ENCODE results near the gene MEI4. TPM values are rescaled to one million over a fixed set of nuclear protein-coding genes. Genes with fewer than 3 reads are reported as not detected.

MEI4 gene
- total RNA-seq, 2 donors from 2014 or later, result 0.20 TPM; not detected in 1

GRCh38 chr6:77844822-77845221 lies 192.0 kb downstream of the MEI4 start:
- ATAC-seq (no peak), DNase-seq (no peak)
- Mint-ChIP-seq H3K4me3 (no peak overlapping the region), H3K4me1 (no peaks in the 10 kb centered on the region), H3K27me3 (no peaks in the 10 kb centered on the region), H3K36me3 (ENCODE audit: low read depth) (no peaks in the 10 kb centered on the region), H3K27ac (no peak overlapping the region)
- H3K9me3 ChIP-seq (ENCODE audit: control insufficient read depth, low read length, poor library complexity, severe bottlenecking), result no peaks in the 10 kb centered on the region

GRCh38 chr6:77853401-77853800 lies 200.6 kb downstream of the MEI4 start:
- no peak overlapping the region for H3K4me3 Mint-ChIP-seq

GRCh38 chr6:77856391-77856790 lies 203.6 kb downstream of the MEI4 start:
- Mint-ChIP-seq H3K27me3 (no peaks in the 10 kb centered on the region), H3K36me3 (ENCODE audit: low read depth) (no peaks in the 10 kb centered on the region), H3K4me3 (no peak overlapping the region), H3K27ac (no peak overlapping the region), H3K4me1 (no peaks in the 10 kb centered on the region)
- no peaks in the 10 kb centered on the region for H3K9me3 ChIP-seq (ENCODE audit: control insufficient read depth, low read length, poor library complexity, severe bottlenecking)
- DNase-seq, result no peak
- ATAC-seq, result no peak

More at GRCh38 chr6:77853401-77853800, 200.6 kb downstream of the MEI4 start:
- DNase-seq, result no peak
- Mint-ChIP-seq H3K36me3 (ENCODE audit: low read depth) (no peaks in the 10 kb centered on the region), H3K4me1 (no peaks in the 10 kb centered on the region), H3K27ac (no peak overlapping the region), H3K27me3 (no peaks in the 10 kb centered on the region)
- no peaks in the 10 kb centered on the region for H3K9me3 ChIP-seq (ENCODE audit: control insufficient read depth, low read length, poor library complexity, severe bottlenecking)
- ATAC-seq, result no peak

GRCh38 chr6:77857421-77857820 lies 204.6 kb downstream of the MEI4 start:
- H3K4me3 Mint-ChIP-seq, result no peak overlapping the region
- H3K27me3 Mint-ChIP-seq, result no peaks in the 10 kb centered on the region
- H3K27ac Mint-ChIP-seq, result no peak overlapping the region
- ATAC-seq, result no peak
- no peak for DNase-seq
- no peaks in the 10 kb centered on the region for H3K9me3 ChIP-seq (ENCODE audit: control insufficient read depth, low read length, poor library complexity, severe bottlenecking)
- no peaks in the 10 kb centered on the region for H3K36me3 Mint-ChIP-seq (ENCODE audit: low read depth)
- H3K4me1 Mint-ChIP-seq, result no peaks in the 10 kb centered on the region

GRCh38 chr6:77876300-77876699 lies 223.5 kb downstream of the MEI4 start:
- H3K4me3 Mint-ChIP-seq, result no peak overlapping the region
- no peaks in the 10 kb centered on the region for H3K27me3 Mint-ChIP-seq
- no peak for ATAC-seq
- no peaks in the 10 kb centered on the region for H3K9me3 ChIP-seq (ENCODE audit: control insufficient read depth, low read length, poor library complexity, severe bottlenecking)
- no peak for DNase-seq
- H3K27ac Mint-ChIP-seq, result no peak overlapping the region
- no peaks in the 10 kb centered on the region for H3K36me3 Mint-ChIP-seq (ENCODE audit: low read depth)
- H3K4me1 Mint-ChIP-seq, result no peaks in the 10 kb centered on the region

GRCh38 chr6:77879527-77879926 lies 226.7 kb downstream of the MEI4 start:
- Mint-ChIP-seq H3K4me1 (no peaks in the 10 kb centered on the region), H3K4me3 (no peak overlapping the region), H3K36me3 (ENCODE audit: low read depth) (no peaks in the 10 kb centered on the region), H3K27ac (no peak overlapping the region), H3K27me3 (no peaks in the 10 kb centered on the region)
- ATAC-seq (no peak), DNase-seq (no peak)
- no peaks in the 10 kb centered on the region for H3K9me3 ChIP-seq (ENCODE audit: control insufficient read depth, low read length, poor library complexity, severe bottlenecking)

- Mint-ChIP-seq H3K27ac (no peak overlapping the region), H3K27me3 (no peaks in the 10 kb centered on the region), H3K36me3 (ENCODE audit: low read depth) (no peaks in the 10 kb centered on the region), H3K4me3 (no peak overlapping the region), H3K4me1 (no peaks in the 10 kb centered on the region)
- no peak for DNase-seq
- ATAC-seq, result no peak
- no peaks in the 10 kb centered on the region for H3K9me3 ChIP-seq (ENCODE audit: control insufficient read depth, low read length, poor library complexity, severe bottlenecking)
Observed at GRCh38 chr6:77880501-77880900, 227.7 kb downstream of the MEI4 start.

GRCh38 chr6:77883851-77884250 lies 231.0 kb downstream of the MEI4 start:
- no peaks in the 10 kb centered on the region for H3K36me3 Mint-ChIP-seq (ENCODE audit: low read depth)
- H3K27ac Mint-ChIP-seq, result no peak overlapping the region
- H3K4me3 Mint-ChIP-seq, result no peak overlapping the region
- no peaks in the 10 kb centered on the region for H3K9me3 ChIP-seq (ENCODE audit: control insufficient read depth, low read length, poor library complexity, severe bottlenecking)
- no peak for ATAC-seq
- DNase-seq, result no peak
- H3K4me1 Mint-ChIP-seq, result no peaks in the 10 kb centered on the region
- H3K27me3 Mint-ChIP-seq, result no peaks in the 10 kb centered on the region

- Mint-ChIP-seq H3K27me3 (no peaks in the 10 kb centered on the region), H3K27ac (no peak overlapping the region), H3K36me3 (ENCODE audit: low read depth) (no peaks in the 10 kb centered on the region), H3K4me3 (no peak overlapping the region), H3K4me1 (no peaks in the 10 kb centered on the region)
- DNase-seq (no peak), ATAC-seq (no peak)
- no peaks in the 10 kb centered on the region for H3K9me3 ChIP-seq (ENCODE audit: control insufficient read depth, low read length, poor library complexity, severe bottlenecking)
Observed at GRCh38 chr6:77893391-77893790, 240.6 kb downstream of the MEI4 start.

- H3K27ac Mint-ChIP-seq, result no peak overlapping the region
- no peak overlapping the region for H3K4me3 Mint-ChIP-seq
- H3K36me3 Mint-ChIP-seq (ENCODE audit: low read depth), result no peaks in the 10 kb centered on the region
- H3K4me1 Mint-ChIP-seq, result no peaks in the 10 kb centered on the region
- H3K9me3 ChIP-seq (ENCODE audit: control insufficient read depth, low read length, poor library complexity, severe bottlenecking), result no peaks in the 10 kb centered on the region
- H3K27me3 Mint-ChIP-seq, result no peaks in the 10 kb centered on the region
- ATAC-seq, result no peak
- no peak for DNase-seq
Observed at GRCh38 chr6:77906070-77906469, 253.2 kb downstream of the MEI4 start.

- ATAC-seq (no peak), DNase-seq (no peak)
- no peak overlapping the region for H3K4me3 Mint-ChIP-seq
- H3K27me3 Mint-ChIP-seq, result no peaks in the 10 kb centered on the region
- no peaks in the 10 kb centered on the region for H3K36me3 Mint-ChIP-seq (ENCODE audit: low read depth)
- H3K4me1 Mint-ChIP-seq, result no peaks in the 10 kb centered on the region
- no peak overlapping the region for H3K27ac Mint-ChIP-seq
- no peaks in the 10 kb centered on the region for H3K9me3 ChIP-seq (ENCODE audit: control insufficient read depth, low read length, poor library complexity, severe bottlenecking)
Observed at GRCh38 chr6:77910826-77911225, 258.0 kb downstream of the MEI4 start.

GRCh38 chr6:77926198-77926751 lies 273.4 kb downstream of the MEI4 start:
- ATAC-seq, result no peak
- no peak for DNase-seq
- Mint-ChIP-seq H3K36me3 (ENCODE audit: low read depth) (no peaks in the 10 kb centered on the region), H3K4me1 (no peaks in the 10 kb centered on the region), H3K27me3 (no peaks in the 10 kb centered on the region), H3K4me3 (no peak overlapping the region), H3K27ac (no peak overlapping the region)
- H3K9me3 ChIP-seq (ENCODE audit: control insufficient read depth, low read length, poor library complexity, severe bottlenecking), result no peaks in the 10 kb centered on the region

GRCh38 chr6:77930382-77930781 lies 277.5 kb downstream of the MEI4 start:
- H3K36me3 Mint-ChIP-seq (ENCODE audit: low read depth), result no peaks in the 10 kb centered on the region
- DNase-seq, result no peak
- no peak overlapping the region for H3K4me3 Mint-ChIP-seq
- no peak for ATAC-seq
- H3K27ac Mint-ChIP-seq, result no peak overlapping the region
- no peaks in the 10 kb centered on the region for H3K27me3 Mint-ChIP-seq
- H3K4me1 Mint-ChIP-seq, result no peaks in the 10 kb centered on the region
- H3K9me3 ChIP-seq (ENCODE audit: control insufficient read depth, low read length, poor library complexity, severe bottlenecking), result no peaks in the 10 kb centered on the region

- H3K36me3 Mint-ChIP-seq (ENCODE audit: low read depth), result no peaks in the 10 kb centered on the region
- H3K27ac Mint-ChIP-seq, result no peak overlapping the region
- H3K9me3 ChIP-seq (ENCODE audit: control insufficient read depth, low read length, poor library complexity, severe bottlenecking), result no peaks in the 10 kb centered on the region
- no peaks in the 10 kb centered on the region for H3K27me3 Mint-ChIP-seq
- no peaks in the 10 kb centered on the region for H3K4me1 Mint-ChIP-seq
- ATAC-seq (no peak), DNase-seq (no peak)
- H3K4me3 Mint-ChIP-seq, result no peak overlapping the region
Observed at GRCh38 chr6:77930952-77931351, 278.1 kb downstream of the MEI4 start.
